K562 (cell line): Measurements from ENCODE around the gene POMC. TPM values are rescaled to one million over a fixed set of nuclear protein-coding genes. Genes with fewer than 3 reads are reported as not detected.

Experiments
- ARID4B ChIP-seq: sonication (generic); formaldehyde crosslinking; IDR thresholded peaks from 2 replicates; pipeline ENCODE4 v1.8.0; 2022; ENCODE audit warnings: mild to moderate bottlenecking, missing genetic modification reagents
- ETV6 ChIP-seq, 3 experiments: fragments of 150-350 bp in 1 of 3; sonication (generic) in 1 of 3; formaldehyde crosslinking in 1 of 3; IDR thresholded peaks; 2 replicates each; pipeline versions ENCODE4 v1.6.1 to v1.8.0; 2014 to 2022; ENCODE audit warnings: borderline replicate concordance in 2 of 3, low read depth in 2 of 3, antibody characterized with exemption in 1 of 3, low read length in 1 of 3, mild to moderate bottlenecking in 1 of 3, missing genetic modification reagents in 1 of 3
- KDM5B ChIP-seq: fragments of 200-600 bp; sonication (generic); IDR thresholded peaks from 2 replicates; pipeline ENCODE4 v1.6.1; 2012; ENCODE audit warnings: low read depth, mild to moderate bottlenecking, moderate library complexity, low read length, control low read depth, inconsistent platforms; ENCODE audit not compliant: insufficient replicate concordance
- KLF10 ChIP-seq: fragments of 250-450 bp; sonication (Bioruptor Pico); IDR thresholded peaks from 2 replicates; pipeline ENCODE4 v1.6.1; 2021; ENCODE audit warnings: matching md5 sums
- MCM5 ChIP-seq: fragments of 450-650 bp; IDR thresholded peaks from 2 replicates; pipeline ENCODE4 v1.6.1; 2016; ENCODE audit warnings: low read depth
- NR0B1 ChIP-seq: fragments of 450-650 bp; IDR thresholded peaks from one replicate; pipeline ENCODE4 v1.6.1; 2018; ENCODE audit warnings: mild to moderate bottlenecking, moderate library complexity; ENCODE audit not compliant: partially characterized antibody
- SLC30A9 ChIP-seq: fragments of 250-450 bp; sonication (Bioruptor Pico); IDR thresholded peaks from 2 replicates; pipeline ENCODE4 v1.8.0; 2022; ENCODE audit warnings: mild to moderate bottlenecking, moderate library complexity
- SPI1 ChIP-seq: IDR thresholded peaks from 2 replicates; pipeline ENCODE4 v1.6.1; 2011; ENCODE audit warnings: low read depth, low read length, control low read depth, borderline replicate concordance
- TGIF2 ChIP-seq: sonication (generic); formaldehyde crosslinking; IDR thresholded peaks from 2 replicates; pipeline ENCODE4 v1.8.1; 2022; ENCODE audit warnings: mild to moderate bottlenecking, missing genetic modification reagents, moderate library complexity
- ZNF274 ChIP-seq: IDR thresholded peaks from 2 replicates; pipeline ENCODE4 v1.6.1; 2011; ENCODE audit warnings: low read depth, mild to moderate bottlenecking, low read length, moderate library complexity, borderline replicate concordance
- polyA plus RNA-seq, 8 experiments: library from polyadenylated mRNA; depleted of rRNA in 4 of 8; stranded (reverse) in 5 of 8; unstranded in 3 of 8; fragments of >200 nt; fragmentation: Nextera tagmentation in 2 of 8; fragmentation: Illumina TruSeq in 1 of 8; extraction: Ambion mirVana in 2 of 8; extraction: Trizol in 1 of 8; gene quantifications; 2 replicates each; pipeline versions ENCODE4 v1.2.1 to v1.2.3, GENCODE V29; 2011 to 2014; ENCODE audit warnings: inconsistent platforms in 1 of 8, missing spikeins in 1 of 8
- total RNA-seq, 7 experiments: library from RNA; depleted of rRNA in 6 of 7; stranded (reverse); fragments of >200 nt in 6 of 7; fragmentation: Illumina TruSeq in 2 of 7; extraction: Trizol in 2 of 7; gene quantifications; 2 replicates each; pipeline versions ENCODE4 v1.2.1 to v1.2.3, GENCODE V29; 2011 to 2021; ENCODE audit warnings: low replicate concordance in 1 of 7

POMC gene
- total and polyA plus RNA-seq, 9 of the 15 experiments (the other 6 are each of a cell fraction or from before 2014, with no cell fraction given) = not detected

DNA sequence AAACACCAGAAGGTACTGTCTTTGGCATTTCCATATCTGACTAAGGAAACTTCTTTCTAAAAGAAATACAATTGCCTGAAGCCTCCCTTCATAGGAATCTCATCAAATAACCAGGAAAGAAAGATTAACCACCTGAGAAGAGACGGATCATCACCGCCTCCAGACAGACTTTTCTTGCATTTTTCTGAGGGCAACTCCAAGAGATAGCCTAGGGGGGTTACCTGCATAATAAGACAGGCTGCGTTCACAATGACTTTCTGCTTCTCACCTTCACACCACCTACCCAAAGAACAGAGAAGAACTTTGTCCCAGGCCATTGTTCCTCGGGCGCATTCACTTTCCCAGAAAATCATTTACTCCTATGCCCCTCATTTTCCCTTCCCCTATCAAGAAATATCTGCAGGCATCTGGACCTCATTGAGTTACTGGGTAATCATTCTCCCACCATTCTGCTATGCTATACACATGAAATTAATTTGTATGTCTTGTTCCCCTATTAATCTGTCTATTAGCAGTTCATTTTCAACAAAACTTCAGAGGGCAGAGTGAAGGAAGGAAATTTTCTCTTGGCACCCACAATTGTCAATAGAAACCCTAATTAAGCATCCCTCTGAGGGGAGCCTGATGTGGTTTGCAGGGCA is 8.3 kb upstream of the POMC start (continued):
- TF ChIP-seq NR0B1 = no peak
- TF ChIP-seq ARID4B = no peak
- TF ChIP-seq ETV6 (IDR thresholded peaks at IDR 0.05; ENCODE audit: borderline replicate concordance in 1 of 2, low read depth in 2 of 2, low read length in 1 of 2) = no peak
- TF ChIP-seq ETV6 (CRISPR knock-in tag; IDR thresholded peaks at IDR 0.05; ENCODE audit: borderline replicate concordance) = no peak
- TF ChIP-seq ZNF274 = no peak
- TF ChIP-seq SLC30A9 (CRISPR knock-in tag) = no peak
- TF ChIP-seq TGIF2 (CRISPR knock-in tag) = no peak
- no peak for TF ChIP-seq MCM5
- TF ChIP-seq SPI1 = no peak
- no peak for TF ChIP-seq KDM5B
- no peak for TF ChIP-seq KLF10 (CRISPR knock-in tag)
